ENCODE results near the gene CCL22.
"Not testable (repeated sequence)": the region's sequence is repeated elsewhere in the genome, so short reads cannot be mapped to it uniquely, and the experiment has no call there.

CCL22 gene

GRCh38 chr16:57347858-57348257, 10.7 kb upstream of the CCL22 start:
- no peak for DNase-seq (ENCODE audit: low read depth)

- DNase-seq (ENCODE audit: low read depth): no peak
Measured at GRCh38 chr16:57348327-57348726, 10.3 kb upstream of the CCL22 start.

GRCh38 chr16:57349212-57350031, 9.2 kb upstream of the CCL22 start:
- no peak for DNase-seq (ENCODE audit: low read depth)

- DNase-seq (ENCODE audit: low read depth): no peak
Measured at GRCh38 chr16:57352636-57353047, 5.9 kb upstream of the CCL22 start.

- no peak for DNase-seq (ENCODE audit: low read depth)
Measured at GRCh38 chr16:57354311-57354710, 4.3 kb upstream of the CCL22 start.

- DNase-seq (ENCODE audit: low read depth): no peak
Measured at GRCh38 chr16:57355898-57356414, 2.6 kb upstream of the CCL22 start.

GRCh38 chr16:57356547-57356946, 2.0 kb upstream of the CCL22 start:
- no peak for DNase-seq (ENCODE audit: low read depth)

- no peak for DNase-seq (ENCODE audit: low read depth)
Measured at GRCh38 chr16:57357330-57358085, 1.1 kb upstream of the CCL22 start.

GRCh38 chr16:57358086-57358420, 530 bp upstream of the CCL22 start:
- DNase-seq (ENCODE audit: low read depth): no peak

GRCh38 chr16:57360321-57360935, 1.8 kb downstream of the CCL22 start:
- no peak for DNase-seq (ENCODE audit: low read depth)

- no peak for DNase-seq (ENCODE audit: low read depth)
Measured at GRCh38 chr16:57361404-57361803, 2.8 kb downstream of the CCL22 start.

- no peak for DNase-seq (ENCODE audit: low read depth)
Measured at GRCh38 chr16:57364143-57364542, 5.6 kb downstream of the CCL22 start.

- DNase-seq (ENCODE audit: low read depth): no peak
Measured at GRCh38 chr16:57366544-57367040, 8.0 kb downstream of the CCL22 start.

GRCh38 chr16:57367116-57367752, 8.7 kb downstream of the CCL22 start:
- DNase-seq (ENCODE audit: low read depth): no peak

- DNase-seq (ENCODE audit: low read depth): no peak
Measured at GRCh38 chr16:57371494-57372371, 13.2 kb downstream of the CCL22 start.

- no peak for DNase-seq (ENCODE audit: low read depth)
Measured at GRCh38 chr16:57372372-57373116, 14.0 kb downstream of the CCL22 start, which contains the start of gene CX3CL1. TSS of gene CX3CL1 (plus strand) at chr16:57372490. CDS start at chr16:57372569, 79 bp downstream.

- DNase-seq (ENCODE audit: low read depth): no peak
Measured at GRCh38 chr16:57373117-57373947, 14.7 kb downstream of the CCL22 start.

- no peak for DNase-seq (ENCODE audit: low read depth)
Measured at GRCh38 chr16:57374067-57374534, 15.5 kb downstream of the CCL22 start.

- DNase-seq (ENCODE audit: low read depth): not testable (repeated sequence)
Measured at GRCh38 chr16:57374925-57375465, 16.4 kb downstream of the CCL22 start.
